Body of pancreas (tissue), 4 donors: ENCODE results near the gene RPS27L.

ENCODE experiments used
- POLR2A ChIP-seq, 3 donors: fragments of 450-650 bp; IDR thresholded peaks; one replicate each; pipeline ENCODE4 v1.6.1; 2016; ENCODE audit warnings: antibody characterized with exemption in 3 of 3, mild to moderate bottlenecking in 2 of 3
- TF ChIP-seq, protein P1 (sequence below), 7 experiments: fragments of 450-650 bp in 4 of 7; fragments of 200-600 bp in 3 of 7; sonication (generic) in 3 of 7; IDR thresholded peaks; one replicate each; pipeline ENCODE4 v1.5.1; 2016 to 2019; ENCODE audit warnings: antibody characterized with exemption in 7 of 7

DNA sequence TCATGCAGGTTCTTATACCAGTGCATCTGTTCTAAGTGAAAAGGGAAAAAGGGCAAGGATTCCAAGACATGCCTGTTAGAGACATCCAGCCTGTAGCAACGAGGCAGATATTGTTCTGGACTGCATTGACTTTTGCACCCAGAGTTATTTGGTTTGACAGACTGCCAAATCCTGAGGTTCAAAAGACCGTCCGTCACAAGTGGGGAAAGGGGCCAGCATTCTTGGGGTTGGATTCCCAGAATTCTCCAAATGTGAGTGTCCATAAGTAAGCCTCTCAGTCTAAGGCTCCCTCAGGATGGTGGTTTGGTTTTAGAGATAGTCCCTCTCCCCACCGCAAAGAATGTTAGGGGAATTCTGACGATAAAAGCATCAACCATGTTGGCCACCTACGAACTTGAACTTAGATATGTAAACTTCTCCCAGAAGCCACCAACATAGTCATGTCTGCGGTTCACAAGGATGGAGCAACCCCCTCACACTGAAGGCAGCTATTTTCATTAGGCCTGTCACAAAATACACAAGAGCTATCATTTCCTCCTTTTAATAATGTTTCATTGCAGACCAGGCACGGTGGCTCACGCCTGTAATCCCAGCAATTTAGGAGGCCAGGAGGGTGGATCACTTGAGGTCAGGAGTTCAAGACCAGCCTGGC is 49.3 kb downstream of the RPS27L start:
- TF ChIP-seq, protein P1, sequence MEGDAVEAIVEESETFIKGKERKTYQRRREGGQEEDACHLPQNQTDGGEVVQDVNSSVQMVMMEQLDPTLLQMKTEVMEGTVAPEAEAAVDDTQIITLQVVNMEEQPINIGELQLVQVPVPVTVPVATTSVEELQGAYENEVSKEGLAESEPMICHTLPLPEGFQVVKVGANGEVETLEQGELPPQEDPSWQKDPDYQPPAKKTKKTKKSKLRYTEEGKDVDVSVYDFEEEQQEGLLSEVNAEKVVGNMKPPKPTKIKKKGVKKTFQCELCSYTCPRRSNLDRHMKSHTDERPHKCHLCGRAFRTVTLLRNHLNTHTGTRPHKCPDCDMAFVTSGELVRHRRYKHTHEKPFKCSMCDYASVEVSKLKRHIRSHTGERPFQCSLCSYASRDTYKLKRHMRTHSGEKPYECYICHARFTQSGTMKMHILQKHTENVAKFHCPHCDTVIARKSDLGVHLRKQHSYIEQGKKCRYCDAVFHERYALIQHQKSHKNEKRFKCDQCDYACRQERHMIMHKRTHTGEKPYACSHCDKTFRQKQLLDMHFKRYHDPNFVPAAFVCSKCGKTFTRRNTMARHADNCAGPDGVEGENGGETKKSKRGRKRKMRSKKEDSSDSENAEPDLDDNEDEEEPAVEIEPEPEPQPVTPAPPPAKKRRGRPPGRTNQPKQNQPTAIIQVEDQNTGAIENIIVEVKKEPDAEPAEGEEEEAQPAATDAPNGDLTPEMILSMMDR (IDR thresholded peaks at IDR 0.05) = no peak
- no peak for TF ChIP-seq POLR2A (IDR thresholded peaks at IDR 0.05)
